Stimulated activated CD4-positive, alpha-beta T cell treated with anti-CD3 and anti-CD28 coated beads, Interleukin-12 subunit alpha, Interleukin-12 subunit beta, amount 100 ng/mL, for 24 hours (primary cell): Measurements from ENCODE around the gene LOXL4.
A peak's percentile ranks its signal among the peaks of the same experiment; 100 is the strongest.

Source experiments
- DNase-seq, 2 experiments: peaks; one replicate each; pipeline ENCODE4 v3.0.0-alpha.2; 2020; ENCODE audit warnings: low read depth in 2 of 2

Gene LOXL4

GRCh38 chr10:98267894-98268693, at the start of gene LOXL4:
TSS of gene LOXL4 (minus strand) at chr10:98268194. CDS start at chr10:98263019, 5,175 bp downstream.
- DNase-seq: no peak

DNA sequence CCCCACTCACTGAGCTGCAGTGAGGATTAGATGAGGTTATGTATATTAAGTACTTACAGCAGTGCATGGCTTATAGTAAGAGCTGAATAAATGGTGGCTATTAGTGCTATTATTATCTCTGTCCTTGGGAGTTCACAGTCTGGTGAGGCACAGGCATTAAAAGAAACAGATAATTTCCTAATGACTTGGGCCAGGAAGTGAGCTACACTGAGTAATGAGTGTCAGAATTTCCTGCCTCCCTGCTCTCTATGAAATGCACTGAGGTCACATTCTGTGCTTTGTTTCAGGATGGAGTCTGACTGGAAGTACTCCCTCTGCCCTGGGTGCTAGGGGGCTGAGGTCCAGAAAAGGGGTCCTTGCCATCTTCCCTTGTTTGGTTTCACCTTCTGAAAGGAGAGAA, 48.7 kb upstream of the LOXL4 start:
- DNase-seq: no peak

DNA sequence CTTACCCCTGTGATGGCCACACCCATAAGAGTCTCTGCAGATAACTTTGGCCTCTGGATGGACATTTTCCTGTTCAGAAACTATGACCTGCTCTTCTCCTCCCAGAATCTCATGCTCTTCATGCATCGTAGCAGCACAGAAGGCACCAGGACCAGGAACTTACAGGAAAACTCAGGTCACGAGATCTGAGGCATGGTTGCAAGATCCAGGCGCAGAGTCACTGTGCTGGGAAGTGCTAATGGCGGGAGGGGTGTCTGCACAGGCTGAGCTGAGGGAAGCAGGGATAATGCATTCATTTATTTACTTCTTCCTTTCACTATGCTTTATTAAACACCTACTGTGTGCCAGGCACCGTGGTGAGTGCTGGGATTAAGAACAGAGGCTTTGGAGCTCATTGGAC, 48.2 kb upstream of the LOXL4 start:
- DNase-seq: no peak

GRCh38 chr10:98314532-98315284, 46.7 kb upstream of the LOXL4 start:
- no peak for DNase-seq

- no peak for DNase-seq
Observed at GRCh38 chr10:98313598-98313997, 45.6 kb upstream of the LOXL4 start.

DNA sequence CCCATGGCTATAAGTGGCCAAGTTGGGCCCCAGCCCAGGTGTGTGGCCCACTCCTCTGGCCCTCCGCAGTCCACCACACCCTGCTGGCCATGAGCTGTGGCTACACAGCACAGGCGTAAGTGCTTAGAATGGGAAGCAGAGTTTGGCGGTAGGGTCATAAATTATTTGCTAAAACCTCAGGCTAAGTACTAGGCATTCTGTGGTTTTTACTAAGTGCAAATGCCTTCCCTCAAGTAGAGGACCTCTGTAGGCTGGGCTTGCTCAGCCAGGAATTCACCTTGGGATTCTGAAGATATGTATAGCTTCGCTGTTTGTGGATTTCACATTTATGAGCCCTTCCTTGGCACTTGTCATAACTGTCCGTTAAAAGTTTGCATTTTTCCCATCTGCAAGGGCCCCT, 44.8 kb upstream of the LOXL4 start:
- DNase-seq: no peak

DNA sequence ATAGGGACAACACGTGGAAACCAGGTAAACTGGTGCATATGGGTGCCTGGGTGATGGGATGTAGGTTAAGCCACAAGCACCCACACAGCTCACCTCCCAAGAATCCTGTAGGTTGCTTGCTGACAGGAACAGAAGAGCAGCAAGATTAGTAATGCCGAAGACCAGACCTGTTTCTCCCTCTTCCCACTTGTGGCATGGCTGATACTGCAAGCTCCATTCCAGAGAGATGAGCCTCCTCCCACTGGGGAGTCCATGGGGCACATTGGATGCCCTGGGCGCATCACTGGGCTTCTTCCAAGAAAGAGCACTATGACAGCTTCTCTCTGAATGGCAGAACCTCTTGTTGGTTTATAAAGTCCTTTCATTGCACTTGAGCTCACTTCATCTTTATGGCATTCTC, 44.4 kb upstream of the LOXL4 start:
- no peak for DNase-seq

GRCh38 chr10:98310701-98311100, 42.7 kb upstream of the LOXL4 start:
- no peak for DNase-seq

- DNase-seq: peak in 1 of 2 experiments; percentile 2
Observed at GRCh38 chr10:98309366-98310355, 41.7 kb upstream of the LOXL4 start.

- no peak for DNase-seq
Observed at GRCh38 chr10:98308669-98309365, 40.8 kb upstream of the LOXL4 start.

GRCh38 chr10:98307916-98308541, 40.0 kb upstream of the LOXL4 start:
- DNase-seq: no peak

DNA sequence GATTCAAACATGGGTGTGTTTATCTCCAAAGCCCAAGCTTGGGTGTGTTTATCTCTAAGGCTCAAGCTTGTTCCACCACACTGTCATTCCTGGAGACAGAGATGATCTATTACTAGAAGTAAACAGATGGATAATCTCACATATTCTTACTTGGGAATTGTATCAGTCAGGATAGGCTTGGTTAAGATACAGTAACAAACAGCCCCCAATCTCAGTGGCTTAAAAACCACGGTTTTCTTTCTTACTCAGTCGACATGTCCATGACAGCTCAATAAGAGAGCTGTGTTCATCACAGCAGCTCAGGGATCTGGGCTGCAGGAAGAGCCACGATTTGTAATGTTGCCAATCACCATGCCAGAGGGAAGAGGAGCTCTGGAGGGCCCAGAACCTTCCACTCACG, 38.5 kb upstream of the LOXL4 start:
- DNase-seq: no peak

GRCh38 chr10:98303569-98303968, 35.6 kb upstream of the LOXL4 start:
- no peak for DNase-seq

- no peak for DNase-seq
Observed at GRCh38 chr10:98302741-98303365, 34.9 kb upstream of the LOXL4 start.

GRCh38 chr10:98301664-98302319, 33.8 kb upstream of the LOXL4 start:
- no peak for DNase-seq

DNA sequence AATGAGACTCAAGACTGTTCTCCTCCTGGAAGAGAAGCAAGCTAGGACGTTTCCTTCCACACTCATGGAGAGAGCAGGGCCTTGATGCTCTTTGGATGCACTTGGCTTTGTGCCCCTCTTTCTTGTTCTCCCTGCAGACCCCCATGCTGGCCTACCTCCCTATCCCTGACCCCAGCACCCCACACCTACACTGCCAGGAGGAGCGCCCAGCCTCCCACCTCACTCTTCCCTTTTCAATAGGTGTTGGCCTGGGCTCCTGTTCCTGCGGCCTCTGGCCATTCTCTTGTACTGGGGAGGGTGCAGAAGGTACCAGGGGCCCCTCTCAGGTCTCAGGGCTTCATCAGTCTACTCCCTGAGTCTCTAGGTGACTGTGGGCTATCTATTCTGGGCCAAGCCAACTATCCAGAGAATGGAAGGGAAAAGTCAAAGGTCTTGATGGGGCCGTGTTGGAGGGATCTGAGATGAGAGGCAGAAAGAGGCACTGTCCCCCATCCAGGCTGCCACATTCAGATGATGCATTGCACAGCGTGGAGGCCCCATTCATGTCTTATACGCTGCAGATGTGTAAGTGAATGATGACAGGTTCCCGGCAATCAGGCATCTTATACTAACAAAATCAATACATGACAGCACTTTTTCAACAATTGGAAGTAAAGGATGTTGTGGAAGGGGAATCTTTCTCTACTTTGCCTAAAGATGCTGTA, 32.7 kb upstream of the LOXL4 start:
- no peak for DNase-seq

GRCh38 chr10:98299341-98299740, 31.3 kb upstream of the LOXL4 start:
- no peak for DNase-seq

GRCh38 chr10:98296524-98296923, 28.5 kb upstream of the LOXL4 start:
- no peak for DNase-seq

DNA sequence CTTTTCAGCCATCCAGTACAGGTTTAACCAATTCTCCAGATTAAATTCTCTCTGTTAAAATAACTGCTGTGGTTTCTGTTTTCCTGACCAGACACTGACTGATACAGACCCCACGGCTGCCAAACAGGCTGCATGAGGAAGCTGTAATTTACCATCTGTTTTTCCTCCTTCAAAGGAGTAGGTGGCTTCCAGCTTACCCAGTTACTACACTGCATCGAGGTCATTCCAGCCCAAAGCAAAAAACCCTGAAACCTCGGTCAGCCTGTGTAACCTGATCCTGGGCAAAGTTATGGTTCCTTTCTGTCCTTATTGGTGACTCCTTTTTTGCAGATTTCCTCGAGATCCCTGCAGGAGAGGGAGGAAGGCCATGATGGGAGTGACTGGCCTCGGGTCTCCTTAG, 27.9 kb upstream of the LOXL4 start:
- no peak for DNase-seq
